NCI-H510A treated with DMSO at 0.1 percent for 48 hours (cell line): ENCODE data around the gene LRRC43.
A peak's percentile ranks its signal among the peaks of the same experiment; 100 is the strongest.

ENCODE experiments used
- DNase-seq: peaks from one replicate; lab custom pipeline; 2025; lab: John Stamatoyannopoulos, UW

The LRRC43 gene

DNA sequence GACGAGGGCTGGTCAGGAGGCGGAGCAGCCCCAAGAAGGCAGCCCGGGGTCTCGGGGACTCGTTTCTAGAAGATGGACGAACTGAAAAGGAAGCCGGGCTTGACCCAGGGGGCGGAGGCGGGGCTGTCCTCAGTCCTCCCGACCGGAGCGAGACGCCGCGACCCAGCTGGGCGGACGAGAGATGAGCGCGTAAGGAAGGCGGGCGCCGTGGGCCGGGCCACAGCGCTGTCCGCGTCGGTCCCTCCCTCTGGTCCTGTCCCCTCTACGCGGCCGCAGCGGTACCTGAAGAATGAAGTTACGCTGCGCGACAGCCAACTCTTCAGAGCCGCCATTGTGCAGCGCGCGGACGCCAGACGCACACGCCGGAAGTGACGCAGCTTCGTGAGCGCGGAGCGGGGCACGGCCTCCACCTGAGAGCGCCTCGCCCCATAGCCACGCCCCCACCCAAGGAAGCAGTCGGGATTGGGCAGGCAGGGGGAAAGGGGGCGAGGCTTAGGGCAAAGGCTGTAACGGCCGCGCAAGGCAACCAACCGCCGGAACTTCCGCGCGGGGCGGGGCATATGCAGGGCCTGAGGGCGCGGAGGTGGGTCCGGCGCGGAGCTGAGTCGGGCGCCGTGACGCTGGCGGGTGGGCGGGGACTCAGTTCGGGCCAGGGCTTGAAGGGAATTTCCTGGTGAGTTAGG lies 42.9 kb downstream of the LRRC43 start, which contains the start of gene DIABLO:
Gene DIABLO (minus strand): TSS at position 370 of the 683 bp plus-strand sequence. CDS start 38 bp downstream, at position 332.
- DNase-seq = peak; percentile 99

DNA sequence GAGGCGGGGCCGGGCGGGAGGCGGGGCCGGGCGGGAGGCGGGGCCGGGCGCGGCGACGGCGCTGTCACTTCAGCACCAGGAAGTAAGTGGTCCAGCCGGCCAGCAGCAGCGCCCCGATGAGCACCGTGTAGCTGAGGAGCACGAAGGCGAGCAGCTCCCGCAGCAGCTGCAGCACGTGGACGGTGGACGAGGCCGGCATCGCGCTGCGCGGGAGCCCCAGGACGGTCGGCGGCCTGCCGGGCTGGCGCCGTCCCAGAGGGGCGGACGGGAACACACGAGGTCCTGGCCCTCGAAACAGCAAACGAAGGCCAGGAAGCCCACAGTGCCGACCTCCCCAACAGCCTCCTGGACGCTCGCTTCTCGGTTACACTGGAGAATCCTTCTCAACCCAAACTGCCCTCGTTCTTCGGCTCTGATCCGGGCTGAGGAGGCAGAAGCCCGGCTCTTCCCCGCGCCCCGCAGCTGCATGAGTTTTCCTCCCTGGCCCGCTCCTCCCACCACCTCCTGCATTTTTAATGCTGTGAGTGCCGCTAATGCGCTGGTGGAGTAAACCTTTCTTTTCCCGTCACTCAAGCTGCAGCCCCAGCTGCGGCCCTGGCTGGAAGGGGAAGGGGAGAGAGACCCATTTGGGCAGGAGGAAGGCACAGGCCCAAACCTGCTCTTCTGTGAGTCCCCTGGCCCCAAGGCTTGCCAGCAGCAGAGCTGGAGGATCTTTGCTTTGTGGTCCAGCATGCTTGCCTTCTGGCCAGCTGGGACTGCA lies 43.6 kb downstream of the LRRC43 start:
- DNase-seq = no peak

DNA sequence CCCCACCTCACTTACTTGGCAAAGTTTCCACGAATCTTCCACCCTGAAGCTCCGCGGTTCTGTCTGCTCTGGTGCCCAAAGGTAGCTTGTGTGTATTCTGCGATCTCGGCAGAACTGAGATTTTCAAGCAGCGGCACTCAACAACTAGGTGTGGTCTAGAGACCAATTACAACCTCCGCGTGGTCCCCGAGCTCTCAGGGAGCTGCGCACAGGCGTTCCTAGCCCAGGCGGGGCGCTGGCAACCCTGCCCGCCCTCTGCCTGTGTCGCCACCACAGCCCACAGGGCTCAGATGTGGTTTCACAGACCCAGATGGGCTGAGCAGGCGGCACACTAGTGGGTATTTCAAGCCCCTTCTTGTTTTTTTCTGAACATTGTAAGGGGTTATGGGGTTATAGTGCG lies 44.4 kb downstream of the LRRC43 start:
- DNase-seq = peak; percentile 40

DNA sequence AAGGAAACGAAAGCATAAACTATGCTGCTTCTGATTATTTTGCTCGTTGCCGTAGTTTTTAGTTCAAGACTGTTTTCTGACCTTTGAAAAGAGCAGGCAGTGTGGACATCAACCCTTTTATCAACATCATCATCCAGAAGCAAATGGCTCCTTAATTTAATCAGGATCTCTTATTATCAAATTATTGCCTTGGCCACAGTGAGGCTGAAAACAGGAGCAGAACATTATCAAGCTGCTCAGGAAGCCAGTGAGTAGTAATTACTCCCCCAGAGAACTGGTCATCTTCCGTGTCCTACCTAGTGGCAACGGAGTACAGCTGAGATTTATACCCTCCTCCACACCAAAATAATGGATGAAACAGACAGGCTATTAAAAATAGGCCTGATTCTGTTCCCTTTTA lies 45.2 kb downstream of the LRRC43 start:
- no peak for DNase-seq

DNA sequence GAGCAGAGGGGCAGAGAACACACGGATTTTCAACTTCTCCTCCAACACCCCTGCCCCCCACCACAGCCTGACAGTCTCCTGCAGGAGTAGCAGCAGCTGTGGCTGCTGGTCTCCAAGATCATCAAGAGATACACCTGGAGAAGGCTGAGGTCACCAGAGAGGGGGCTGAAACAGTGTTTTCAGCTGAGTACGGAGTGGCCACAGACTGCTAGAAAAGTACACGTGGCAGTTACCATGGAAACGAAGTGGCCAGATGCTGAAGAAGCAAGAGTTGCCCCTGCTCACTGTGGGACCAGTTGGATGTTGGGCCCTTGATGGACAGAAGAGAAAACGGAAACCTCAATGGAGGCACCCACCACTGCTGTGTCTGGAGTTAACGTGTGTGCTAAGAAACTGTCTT lies 47.9 kb downstream of the LRRC43 start:
- DNase-seq = no peak

DNA sequence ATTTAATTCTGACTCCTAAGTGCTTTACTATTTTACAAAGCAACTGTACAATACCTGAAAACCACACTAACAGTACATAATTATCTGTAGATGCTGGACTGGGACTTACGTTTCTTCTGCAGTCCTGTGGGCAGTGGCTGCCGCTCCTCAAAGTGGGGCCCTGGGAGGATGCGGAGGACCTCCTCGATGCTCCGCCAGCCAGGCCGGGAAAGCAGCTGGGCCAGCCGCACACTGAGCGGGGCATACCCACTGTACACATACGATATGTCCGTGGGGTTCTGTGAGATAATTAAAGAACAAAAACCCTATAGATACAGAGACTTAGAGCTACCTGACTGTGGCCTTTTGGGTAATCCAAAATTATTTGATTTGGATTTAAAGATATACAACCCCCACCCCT lies 49.8 kb downstream of the LRRC43 start:
- no peak for DNase-seq

DNA sequence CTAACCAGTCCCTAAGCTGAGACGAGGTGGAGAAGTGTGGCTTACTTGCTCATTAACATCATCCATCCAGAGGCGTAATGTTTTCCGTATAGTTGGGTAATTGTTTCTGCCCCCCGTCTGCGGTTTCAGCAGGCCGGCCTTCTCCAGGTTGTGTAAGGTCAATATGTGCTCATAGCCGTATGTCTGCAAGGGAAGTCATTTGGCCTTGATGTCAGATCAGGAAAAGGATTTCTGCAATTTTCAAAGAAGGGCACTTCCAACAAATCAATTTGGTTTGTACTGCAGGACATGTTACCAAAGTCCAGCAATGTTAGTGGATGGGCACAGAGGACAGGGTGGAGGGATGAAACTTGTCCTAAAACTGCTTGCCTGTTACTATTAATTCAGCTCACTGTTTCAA lies 52.8 kb downstream of the LRRC43 start:
- no peak for DNase-seq

DNA sequence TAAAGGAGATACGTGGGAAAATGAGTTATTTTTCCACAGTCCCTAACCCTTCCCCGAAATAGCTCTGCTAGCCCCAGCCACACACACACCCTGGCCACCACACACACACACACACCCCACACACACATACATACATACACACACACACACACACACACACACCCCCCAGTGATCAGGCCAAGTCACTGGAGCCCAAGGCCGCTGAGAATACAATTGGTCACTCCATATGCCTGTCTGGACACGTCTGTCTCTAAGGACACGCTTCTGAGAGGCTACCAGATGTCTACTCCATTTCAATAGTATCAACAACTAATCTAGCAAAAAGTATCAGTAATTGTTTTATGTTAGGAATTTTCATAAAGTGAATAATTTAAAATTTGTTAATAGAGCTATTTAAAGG lies 55.9 kb downstream of the LRRC43 start:
- no peak for DNase-seq

DNA sequence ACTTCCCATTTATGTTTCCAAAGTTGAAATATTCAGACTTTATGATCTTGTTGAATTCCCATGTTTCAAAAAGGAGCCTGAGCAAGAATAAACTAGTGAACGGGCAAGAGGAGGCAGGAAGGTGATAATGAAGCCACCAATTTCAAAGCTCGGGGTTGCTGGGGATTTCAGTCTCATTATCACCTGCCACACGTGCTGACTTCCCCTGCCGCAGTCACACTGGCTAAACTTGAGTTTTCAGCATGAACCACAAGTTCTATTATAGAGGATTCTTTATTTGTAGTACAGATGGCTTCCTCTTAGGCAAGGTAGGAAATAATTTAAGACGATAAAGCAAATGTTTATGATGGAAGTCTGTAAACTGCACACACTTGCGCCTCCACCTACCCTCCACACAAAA lies 61.0 kb downstream of the LRRC43 start:
- DNase-seq = no peak

DNA sequence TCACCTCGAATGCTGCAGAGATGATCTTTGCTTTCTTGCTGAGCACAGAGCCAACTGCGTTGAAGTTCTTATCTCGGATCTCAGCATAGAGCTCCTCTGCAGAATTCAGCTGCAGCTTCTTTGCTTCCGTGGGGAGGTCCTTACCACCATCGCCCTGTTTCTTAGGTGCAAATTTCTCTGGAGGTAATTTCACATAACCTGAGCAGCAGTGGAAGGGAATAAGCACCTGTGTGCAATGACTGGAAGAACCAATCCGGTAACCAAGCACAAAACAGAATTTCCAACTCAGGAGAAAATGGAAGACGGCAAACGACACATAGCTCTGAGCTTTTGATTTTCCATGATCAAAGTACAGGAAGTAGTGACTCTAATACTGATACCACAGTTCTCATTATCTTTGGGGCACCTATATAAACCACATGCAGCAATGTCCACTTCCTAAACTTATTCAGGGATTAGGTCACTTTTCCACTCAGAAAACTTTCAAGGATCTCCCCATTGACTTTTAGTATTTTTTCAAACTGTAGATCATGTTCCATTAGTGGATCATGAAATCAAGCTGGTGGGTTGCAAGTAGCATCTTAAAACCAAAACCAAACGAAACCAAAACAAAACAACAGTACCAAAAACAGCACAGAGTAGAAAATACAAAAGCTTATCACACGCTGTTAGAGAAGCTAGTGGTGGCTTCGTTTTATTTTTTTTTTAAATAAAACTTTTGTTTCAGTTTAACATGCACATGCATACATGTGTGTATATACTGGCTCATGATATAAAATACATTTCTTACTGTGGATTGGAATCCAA lies 61.8 kb downstream of the LRRC43 start:
- DNase-seq = no peak

DNA sequence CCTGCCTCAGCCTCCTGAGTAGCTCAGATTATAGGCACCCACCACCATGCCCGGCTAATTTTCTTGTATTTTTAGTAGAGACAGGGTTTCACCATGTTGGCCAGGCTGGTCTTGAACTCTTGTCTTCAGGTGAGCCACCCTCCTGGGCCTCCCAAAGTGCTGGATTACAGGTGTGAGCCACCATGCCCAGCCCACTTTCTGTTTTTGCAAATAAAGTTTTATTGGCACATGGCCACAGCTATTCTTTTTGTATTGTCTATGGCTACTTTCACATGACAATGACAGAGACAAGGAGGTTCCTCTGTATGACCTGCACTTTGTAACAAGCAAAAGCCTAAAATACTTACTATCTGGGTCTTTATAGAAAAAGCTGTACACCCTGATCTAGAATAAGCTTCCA lies 62.6 kb downstream of the LRRC43 start:
- no peak for DNase-seq

DNA sequence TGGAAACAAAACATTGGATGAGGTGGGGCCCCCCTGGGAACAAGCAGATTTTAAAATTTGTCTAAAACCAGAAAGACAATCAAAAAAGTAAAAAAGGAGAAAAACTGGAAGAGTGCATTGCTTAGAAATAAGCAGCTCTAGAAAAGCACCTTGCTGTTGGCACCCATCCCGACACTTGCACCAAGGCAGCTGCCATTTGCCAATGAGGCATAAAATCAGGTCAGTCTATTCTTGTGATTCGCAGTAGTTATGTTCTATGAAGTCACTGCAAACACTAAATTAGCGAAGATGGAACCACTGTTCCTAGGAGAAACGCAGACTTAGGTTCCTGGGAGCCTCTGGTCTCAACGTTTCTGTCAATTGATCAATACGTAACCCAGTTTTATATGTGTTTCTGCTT lies 67.1 kb downstream of the LRRC43 start:
- DNase-seq = peak; percentile 34

DNA sequence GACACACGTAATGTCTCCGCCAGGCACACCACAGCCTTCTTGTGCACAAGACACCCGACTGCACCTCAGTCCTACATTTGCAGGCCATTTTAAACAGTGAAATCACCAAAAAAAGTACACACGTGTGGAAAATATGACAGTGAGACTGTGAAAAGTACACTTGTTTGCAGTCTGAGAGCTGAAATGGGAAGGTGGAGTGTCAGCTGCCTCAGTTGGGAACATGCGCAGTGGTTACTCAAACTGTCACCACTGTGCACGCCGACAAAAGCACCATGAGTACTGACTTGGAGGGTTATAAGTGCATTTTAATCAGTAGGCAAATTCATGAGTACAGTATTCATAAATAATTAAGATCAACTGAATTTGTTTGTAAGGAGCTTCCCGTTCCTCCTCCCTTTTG lies 67.6 kb downstream of the LRRC43 start:
- no peak for DNase-seq
